ENCODE data around the gene RDH14. TPM values are rescaled to one million over a fixed set of nuclear protein-coding genes. Genes with fewer than 3 reads are reported as not detected.
A peak's percentile ranks its signal among the peaks of the same experiment; 100 is the strongest.

The RDH14 gene
- total RNA-seq, 1 experiment from 2014 or later = 22.4 TPM

DNA sequence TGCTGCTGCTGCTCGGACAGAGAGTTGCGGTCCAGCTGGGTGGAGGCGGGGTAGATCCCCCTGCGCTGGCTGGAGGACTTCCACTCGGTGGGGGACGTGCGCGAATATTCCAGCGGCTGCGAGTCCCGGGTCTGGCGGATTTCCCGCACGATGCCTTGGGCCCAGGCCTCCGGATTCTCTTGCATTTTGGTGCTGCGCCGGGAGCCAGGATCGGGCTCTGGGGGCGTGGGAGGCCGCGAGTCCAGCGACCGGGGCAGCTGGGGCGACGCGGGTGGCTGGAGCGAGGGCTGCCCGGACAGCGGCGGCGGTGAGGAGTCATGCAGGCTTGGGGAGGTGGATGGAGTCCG is 24.1 kb upstream of the RDH14 start:
- ChIA-PET CTCF (no interaction called here), POLR2A (no interaction called here)
- no peak overlapping the region for H3K27ac Mint-ChIP-seq
- no peaks in the 10 kb centered on the region; the same call in 1 of the 2 replicates for H3K27me3 Mint-ChIP-seq (ENCODE audit: low read depth)
- no peak for DNase-seq (ENCODE audit: low spot score)
- TF ChIP-seq MXD4 (CRISPR knock-in tag; IDR thresholded peaks at IDR 0.05; ENCODE audit: borderline replicate concordance) (no peak), CTCF (IDR thresholded peaks at IDR 0.05) (no peak), CREM (CRISPR knock-in tag; IDR thresholded peaks at IDR 0.05) (no peak), E2F4 (CRISPR knock-in tag; IDR thresholded peaks at IDR 0.05; ENCODE audit: borderline replicate concordance, low read depth) (no peak)
- TF ChIP-seq, protein P1, sequence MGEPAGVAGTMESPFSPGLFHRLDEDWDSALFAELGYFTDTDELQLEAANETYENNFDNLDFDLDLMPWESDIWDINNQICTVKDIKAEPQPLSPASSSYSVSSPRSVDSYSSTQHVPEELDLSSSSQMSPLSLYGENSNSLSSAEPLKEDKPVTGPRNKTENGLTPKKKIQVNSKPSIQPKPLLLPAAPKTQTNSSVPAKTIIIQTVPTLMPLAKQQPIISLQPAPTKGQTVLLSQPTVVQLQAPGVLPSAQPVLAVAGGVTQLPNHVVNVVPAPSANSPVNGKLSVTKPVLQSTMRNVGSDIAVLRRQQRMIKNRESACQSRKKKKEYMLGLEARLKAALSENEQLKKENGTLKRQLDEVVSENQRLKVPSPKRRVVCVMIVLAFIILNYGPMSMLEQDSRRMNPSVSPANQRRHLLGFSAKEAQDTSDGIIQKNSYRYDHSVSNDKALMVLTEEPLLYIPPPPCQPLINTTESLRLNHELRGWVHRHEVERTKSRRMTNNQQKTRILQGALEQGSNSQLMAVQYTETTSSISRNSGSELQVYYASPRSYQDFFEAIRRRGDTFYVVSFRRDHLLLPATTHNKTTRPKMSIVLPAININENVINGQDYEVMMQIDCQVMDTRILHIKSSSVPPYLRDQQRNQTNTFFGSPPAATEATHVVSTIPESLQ (CRISPR knock-in tag; IDR thresholded peaks at IDR 0.05) = no peak
- no peaks in the 10 kb centered on the region for H3K4me1 Mint-ChIP-seq
- ATAC-seq = peak; percentile 36; the same call in 1 of the 2 replicates
- H3K9me3 Mint-ChIP-seq = peaks cover 9% of the 10 kb centered on the region
- H3K36me3 Mint-ChIP-seq = no peaks in the 10 kb centered on the region
- H3K4me3 Mint-ChIP-seq = no peak overlapping the region

DNA sequence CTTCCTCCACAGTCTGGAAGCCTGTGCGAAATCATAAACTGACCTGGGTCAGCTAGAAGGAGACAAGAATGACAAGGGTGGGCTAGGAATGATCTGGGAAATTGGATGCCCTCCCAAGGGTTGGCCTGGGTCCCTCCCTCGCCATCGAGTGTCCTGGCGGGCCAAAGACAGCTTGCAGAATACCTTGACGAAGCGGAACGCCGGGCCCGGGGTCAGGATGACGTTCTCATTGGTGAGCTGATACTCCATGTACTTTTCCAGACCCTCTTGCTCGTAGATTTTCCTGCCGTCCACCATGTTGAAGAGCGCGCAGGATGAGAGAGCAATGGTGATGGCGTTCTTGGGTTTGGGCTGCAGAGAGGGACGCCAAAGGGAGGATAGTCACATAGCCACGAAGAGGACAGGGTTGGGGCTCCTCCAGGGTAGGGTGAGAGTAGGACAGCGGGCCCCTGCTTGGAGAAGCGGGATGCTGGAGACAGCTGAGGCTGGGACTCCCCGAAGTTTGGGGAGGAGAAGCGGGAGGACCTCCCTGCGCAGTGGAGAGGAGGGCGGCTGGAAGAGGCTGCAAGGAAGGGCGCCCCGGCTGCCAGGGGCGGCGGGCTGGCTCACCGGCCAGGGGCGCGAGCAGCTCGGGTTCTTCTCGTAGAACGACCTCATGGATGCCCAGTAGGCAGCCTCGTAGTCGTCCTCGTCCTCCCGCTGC is 23.6 kb upstream of the RDH14 start:
- ATAC-seq (no peak; the same call in 1 of the 2 replicates), DNase-seq (ENCODE audit: low spot score) (no peak)
- TF ChIP-seq OVOL2 (CRISPR knock-in tag; IDR thresholded peaks at IDR 0.05; ENCODE audit: borderline replicate concordance) = no peak
- no peak for TF ChIP-seq NFE2L1 (CRISPR knock-in tag; IDR thresholded peaks at IDR 0.05)
- TF ChIP-seq ETV6 (CRISPR knock-in tag; IDR thresholded peaks at IDR 0.05) = no peak
- H3K27me3 Mint-ChIP-seq (ENCODE audit: low read depth) = no peaks in the 10 kb centered on the region; the same call in 1 of the 2 replicates
- POLR2A ChIA-PET = no interaction called here
- H3K4me1 Mint-ChIP-seq = no peaks in the 10 kb centered on the region
- CTCF ChIA-PET = no interaction called here
- H3K27ac Mint-ChIP-seq = no peak overlapping the region
- H3K9me3 Mint-ChIP-seq = peaks cover 14% of the 10 kb centered on the region
- H3K4me3 Mint-ChIP-seq = no peak overlapping the region
- 0 out of 2 replicates have a peak, but pooled peaks cover 2% of the 10 kb centered on the region for H3K36me3 Mint-ChIP-seq

DNA sequence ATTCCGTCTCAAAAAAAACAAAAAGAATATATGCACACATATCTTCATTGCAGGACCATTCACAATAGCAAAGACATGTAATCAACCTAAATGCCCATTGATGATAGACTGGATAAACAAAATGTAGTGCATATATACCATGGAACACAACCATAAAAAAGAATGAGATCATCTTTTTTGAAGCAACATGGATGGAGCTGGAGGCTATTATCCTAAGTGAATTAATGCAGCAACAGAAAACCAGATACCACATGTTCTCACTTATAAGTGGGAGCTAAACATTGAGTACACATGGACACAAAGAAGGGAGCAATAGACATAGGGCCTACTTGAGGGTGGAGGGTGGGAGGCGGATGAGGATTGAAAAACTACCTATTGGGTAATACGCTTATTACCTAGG is 20.2 kb upstream of the RDH14 start:
- CTCF ChIA-PET = no interaction called here
- H3K9me3 Mint-ChIP-seq = peaks cover 22% of the 10 kb centered on the region
- DNase-seq (ENCODE audit: low spot score) (no peak), ATAC-seq (no peak)
- 0 out of 2 replicates have a peak, but pooled peaks cover 2% of the 10 kb centered on the region for H3K36me3 Mint-ChIP-seq
- no peak overlapping the region for H3K27ac Mint-ChIP-seq
- POLR2A ChIA-PET = no interaction called here
- TF ChIP-seq TEAD1 (CRISPR knock-in tag; IDR thresholded peaks at IDR 0.05) = no peak
- TF ChIP-seq ESRRA (CRISPR knock-in tag; IDR thresholded peaks at IDR 0.05; ENCODE audit: borderline replicate concordance) = no peak
- no peak for TF ChIP-seq ELF4 (CRISPR knock-in tag; IDR thresholded peaks at IDR 0.05; ENCODE audit: low read depth)
- TF ChIP-seq GTF2I (CRISPR knock-in tag; conservative IDR thresholded peaks at IDR 0.05) = no peak
- no peak for TF ChIP-seq ZNF121 (CRISPR knock-in tag; IDR thresholded peaks at IDR 0.05)
- no peak overlapping the region for H3K4me3 Mint-ChIP-seq
- no peaks in the 10 kb centered on the region; the same call in 1 of the 2 replicates for H3K27me3 Mint-ChIP-seq (ENCODE audit: low read depth)
- no peaks in the 10 kb centered on the region for H3K4me1 Mint-ChIP-seq

DNA sequence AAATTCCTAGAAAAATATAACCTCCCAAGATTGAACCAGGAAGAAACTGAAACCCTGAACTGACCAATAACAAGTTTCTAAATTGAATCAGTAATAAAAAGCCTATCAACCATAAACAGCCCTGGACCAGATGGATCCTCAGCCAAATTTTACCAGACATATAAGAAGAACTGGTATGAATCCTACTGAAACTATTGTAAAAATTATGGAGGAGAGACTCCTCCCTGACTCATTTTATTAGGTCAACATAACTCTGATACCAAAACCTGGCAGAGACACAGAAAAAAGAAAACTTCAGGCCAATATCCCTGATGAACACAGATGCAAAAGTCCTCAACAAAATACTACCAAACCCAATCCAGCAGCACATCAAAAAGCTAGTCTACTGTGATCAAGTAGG is 17.6 kb upstream of the RDH14 start:
- ChIA-PET CTCF (no interaction called here), POLR2A (no interaction called here)
- ATAC-seq (no peak), DNase-seq (ENCODE audit: low spot score) (no peak)
- peaks cover 22% of the 10 kb centered on the region for H3K9me3 Mint-ChIP-seq
- H3K27me3 Mint-ChIP-seq (ENCODE audit: low read depth) = no peaks in the 10 kb centered on the region
- H3K4me3 Mint-ChIP-seq = no peak overlapping the region
- H3K27ac Mint-ChIP-seq = no peak overlapping the region
- H3K36me3 Mint-ChIP-seq = 0 out of 2 replicates have a peak, but pooled peaks cover 2% of the 10 kb centered on the region
- peaks cover 5% of the 10 kb centered on the region; the same call in 1 of the 2 replicates for H3K4me1 Mint-ChIP-seq
- TF ChIP-seq ZNF671 (CRISPR knock-in tag; IDR thresholded peaks at IDR 0.05) = no peak
- no peak for TF ChIP-seq NR1H2 (CRISPR knock-in tag; IDR thresholded peaks at IDR 0.05)
- TF ChIP-seq RORB (CRISPR knock-in tag; IDR thresholded peaks at IDR 0.05) = no peak
- no peak for TF ChIP-seq FOXP1 (CRISPR knock-in tag; IDR thresholded peaks at IDR 0.05; ENCODE audit: borderline replicate concordance)
- TF ChIP-seq, protein P2, sequence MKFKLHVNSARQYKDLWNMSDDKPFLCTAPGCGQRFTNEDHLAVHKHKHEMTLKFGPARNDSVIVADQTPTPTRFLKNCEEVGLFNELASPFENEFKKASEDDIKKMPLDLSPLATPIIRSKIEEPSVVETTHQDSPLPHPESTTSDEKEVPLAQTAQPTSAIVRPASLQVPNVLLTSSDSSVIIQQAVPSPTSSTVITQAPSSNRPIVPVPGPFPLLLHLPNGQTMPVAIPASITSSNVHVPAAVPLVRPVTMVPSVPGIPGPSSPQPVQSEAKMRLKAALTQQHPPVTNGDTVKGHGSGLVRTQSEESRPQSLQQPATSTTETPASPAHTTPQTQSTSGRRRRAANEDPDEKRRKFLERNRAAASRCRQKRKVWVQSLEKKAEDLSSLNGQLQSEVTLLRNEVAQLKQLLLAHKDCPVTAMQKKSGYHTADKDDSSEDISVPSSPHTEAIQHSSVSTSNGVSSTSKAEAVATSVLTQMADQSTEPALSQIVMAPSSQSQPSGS (CRISPR knock-in tag; IDR thresholded peaks at IDR 0.05; ENCODE audit: borderline replicate concordance, low read depth) = no peak
- no peak for TF ChIP-seq JAZF1 (CRISPR knock-in tag; IDR thresholded peaks at IDR 0.05)
- TF ChIP-seq SOX15 (CRISPR knock-in tag; IDR thresholded peaks at IDR 0.05) = no peak

Measured in WTC11 (cell line).